Measurements from ENCODE around the gene LYPD4.
"Not testable (repeated sequence)": the region's sequence is repeated elsewhere in the genome, so short reads cannot be mapped to it uniquely, and the experiment has no call there.

DNA sequence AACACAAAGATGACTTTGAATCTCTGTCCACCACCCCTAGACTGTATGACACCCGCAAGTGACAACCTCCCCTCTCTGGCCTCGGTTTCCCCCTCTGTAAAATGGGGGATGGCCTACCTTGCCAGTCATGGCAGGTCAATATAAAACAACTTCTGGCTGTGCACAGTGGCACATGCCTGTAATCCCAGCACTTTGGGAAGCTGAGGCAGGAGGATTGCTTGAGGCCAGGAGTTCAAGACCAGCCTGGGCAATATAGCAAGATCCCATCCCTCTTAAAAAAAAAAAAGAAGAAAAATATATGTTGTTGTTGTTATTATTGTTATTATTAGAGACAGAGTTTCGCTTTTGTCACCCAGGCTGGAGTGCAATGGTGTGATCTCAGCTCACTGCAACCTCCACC lies 31.5 kb upstream of the LYPD4 start:
- TF ChIP-seq, protein P1, sequence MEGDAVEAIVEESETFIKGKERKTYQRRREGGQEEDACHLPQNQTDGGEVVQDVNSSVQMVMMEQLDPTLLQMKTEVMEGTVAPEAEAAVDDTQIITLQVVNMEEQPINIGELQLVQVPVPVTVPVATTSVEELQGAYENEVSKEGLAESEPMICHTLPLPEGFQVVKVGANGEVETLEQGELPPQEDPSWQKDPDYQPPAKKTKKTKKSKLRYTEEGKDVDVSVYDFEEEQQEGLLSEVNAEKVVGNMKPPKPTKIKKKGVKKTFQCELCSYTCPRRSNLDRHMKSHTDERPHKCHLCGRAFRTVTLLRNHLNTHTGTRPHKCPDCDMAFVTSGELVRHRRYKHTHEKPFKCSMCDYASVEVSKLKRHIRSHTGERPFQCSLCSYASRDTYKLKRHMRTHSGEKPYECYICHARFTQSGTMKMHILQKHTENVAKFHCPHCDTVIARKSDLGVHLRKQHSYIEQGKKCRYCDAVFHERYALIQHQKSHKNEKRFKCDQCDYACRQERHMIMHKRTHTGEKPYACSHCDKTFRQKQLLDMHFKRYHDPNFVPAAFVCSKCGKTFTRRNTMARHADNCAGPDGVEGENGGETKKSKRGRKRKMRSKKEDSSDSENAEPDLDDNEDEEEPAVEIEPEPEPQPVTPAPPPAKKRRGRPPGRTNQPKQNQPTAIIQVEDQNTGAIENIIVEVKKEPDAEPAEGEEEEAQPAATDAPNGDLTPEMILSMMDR (conservative IDR thresholded peaks at IDR 0.05; ENCODE audit: low read depth, low read length), result not testable (repeated sequence)
- not testable (repeated sequence) for TF ChIP-seq EZH2 (IDR thresholded peaks at IDR 0.05; ENCODE audit: low read length, unreplicated experiment)
